GM19238 (cell line): ENCODE measurements around the gene RTN4RL1.
A peak's percentile ranks its signal among the peaks of the same experiment; 100 is the strongest.

Experiments used
- DNase-seq: peaks from one replicate; pipeline ENCODE4 v3.0.0; 2011; ENCODE audit warnings: low spot score; ENCODE audit not compliant: insufficient read length

Gene RTN4RL1

DNA sequence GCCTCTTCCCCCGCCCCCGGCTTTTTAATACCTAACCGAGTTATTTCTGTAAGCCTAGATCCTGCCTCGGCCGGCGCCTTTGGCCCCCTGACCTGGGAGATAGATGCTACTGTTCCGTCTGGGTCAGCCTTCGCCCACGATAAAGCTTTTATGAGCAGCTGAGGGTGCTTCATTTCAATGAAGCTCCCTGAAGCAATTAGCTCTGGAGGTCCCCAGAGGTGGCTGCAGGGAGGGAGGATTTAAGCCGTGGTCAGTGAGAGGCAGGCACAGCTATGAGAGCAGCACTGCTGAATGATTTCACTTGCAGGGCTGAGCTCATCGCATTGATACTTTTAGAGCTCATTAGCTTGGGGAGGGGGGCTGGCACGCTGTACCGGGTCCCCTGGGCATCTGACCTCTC, 105.9 kb downstream of the RTN4RL1 start:
- no peak for DNase-seq

DNA sequence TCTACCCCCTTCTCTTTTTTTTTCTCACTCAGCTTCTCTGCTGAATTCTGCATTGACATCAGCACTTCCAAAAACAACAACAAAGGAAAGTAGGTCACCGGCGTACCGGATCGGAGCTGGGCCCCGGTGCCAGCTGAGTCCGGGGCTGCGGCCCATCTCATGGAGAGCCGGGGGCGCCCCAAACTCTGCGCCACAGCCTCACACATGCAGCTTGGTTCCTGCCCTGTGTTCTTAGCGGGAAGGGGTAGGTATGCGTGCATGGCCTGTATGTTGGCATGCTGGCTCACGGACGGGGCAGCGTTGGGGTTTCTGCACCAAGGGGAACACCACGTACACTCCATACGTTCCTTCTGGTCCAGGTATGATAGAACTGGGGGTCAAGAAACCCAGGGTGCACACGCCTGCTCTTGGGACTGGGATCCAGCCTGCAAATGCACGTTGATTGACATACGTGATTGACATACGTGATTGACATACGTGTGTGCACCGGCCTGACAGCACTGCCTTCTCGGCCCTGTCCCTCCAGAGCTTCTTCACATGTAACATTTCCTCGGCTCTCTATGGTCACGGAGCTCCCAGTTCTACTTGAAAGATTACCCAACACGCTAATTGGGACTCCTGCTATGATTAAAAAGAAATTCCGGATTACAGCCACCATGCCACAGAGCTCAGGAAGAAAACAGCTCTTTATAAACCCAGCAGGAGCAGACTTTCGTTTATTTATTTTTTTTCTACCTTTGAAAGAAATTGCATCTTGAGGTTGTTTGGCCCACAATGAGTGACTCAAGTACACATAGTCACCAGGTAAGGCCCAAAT, 106.6 kb downstream of the RTN4RL1 start:
- DNase-seq = no peak

DNA sequence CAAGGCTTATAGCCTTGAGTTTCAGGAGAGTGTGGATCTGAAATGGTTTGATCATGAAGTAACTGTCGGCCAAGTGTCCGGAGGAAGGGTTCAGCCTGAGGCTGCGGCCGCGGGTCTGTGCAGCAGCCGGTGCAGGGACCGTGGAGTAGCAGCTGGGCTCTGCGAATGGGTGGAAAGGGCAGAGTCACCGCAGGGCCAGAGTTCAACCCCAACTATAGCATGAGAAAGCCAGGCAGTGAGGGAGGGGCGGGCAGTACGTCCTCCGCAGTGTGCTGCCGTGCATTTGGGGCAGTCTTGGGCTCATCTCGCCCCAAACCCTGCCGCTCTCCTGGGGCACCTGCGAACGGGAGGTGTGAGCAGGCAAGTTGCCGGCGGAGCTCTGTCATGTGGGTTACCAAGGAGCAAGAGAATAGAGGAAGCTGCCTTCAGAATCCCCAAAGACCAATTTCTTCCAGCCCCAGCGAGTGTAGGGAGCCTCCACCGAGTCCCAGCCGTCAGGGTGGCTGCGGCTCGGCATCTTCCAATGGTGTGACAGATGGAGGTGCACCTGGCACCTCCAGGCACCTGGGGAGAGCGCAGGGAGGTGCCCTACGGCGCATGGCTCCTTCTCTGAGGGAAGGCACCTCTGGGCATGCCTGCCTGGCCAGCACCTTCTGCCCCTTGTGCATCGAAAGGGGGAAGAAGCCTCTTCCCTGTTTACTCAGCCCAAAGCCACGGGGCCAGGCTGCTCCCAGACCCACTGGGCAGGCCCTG, 108.0 kb downstream of the RTN4RL1 start:
- no peak for DNase-seq

DNA sequence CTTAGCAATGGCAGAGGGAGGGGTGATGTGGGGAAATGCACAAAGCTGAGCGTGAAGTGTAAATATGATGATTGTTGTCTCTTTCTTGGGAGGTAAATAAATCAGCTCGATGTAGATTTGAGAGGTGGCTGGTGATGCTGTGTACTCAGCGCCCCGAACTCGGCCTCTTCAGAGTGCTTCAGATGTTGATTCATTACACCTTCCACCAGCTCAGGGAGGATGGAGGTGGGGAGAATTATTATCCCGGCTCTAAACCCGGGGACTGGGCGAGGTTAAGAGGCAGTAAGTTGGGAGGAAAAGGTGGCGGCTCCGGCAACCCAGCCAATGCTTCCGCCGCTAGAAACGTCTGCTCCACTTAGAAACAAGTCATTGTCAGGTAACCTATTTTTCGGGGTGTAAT, 108.8 kb downstream of the RTN4RL1 start:
- DNase-seq = no peak

DNA sequence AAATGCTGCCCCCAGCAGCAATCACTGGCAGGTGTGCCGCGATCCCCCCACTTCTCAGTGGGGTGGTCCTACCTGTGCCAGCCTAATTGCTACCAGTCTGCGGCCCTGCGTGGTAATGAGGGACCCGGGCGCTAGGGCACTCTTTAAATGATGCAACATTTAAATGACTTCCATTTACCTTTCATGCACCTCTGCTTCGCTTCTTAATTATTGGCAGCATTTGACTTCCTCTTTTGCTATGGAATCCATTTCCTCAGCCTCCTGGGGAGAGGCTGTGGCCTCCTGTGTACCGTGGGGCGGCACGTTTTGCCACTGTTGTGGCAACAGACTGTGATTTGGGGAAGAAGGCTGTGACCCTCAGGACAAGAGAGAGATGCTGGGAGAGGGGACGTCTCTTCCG, 109.2 kb downstream of the RTN4RL1 start:
- no peak for DNase-seq

DNA sequence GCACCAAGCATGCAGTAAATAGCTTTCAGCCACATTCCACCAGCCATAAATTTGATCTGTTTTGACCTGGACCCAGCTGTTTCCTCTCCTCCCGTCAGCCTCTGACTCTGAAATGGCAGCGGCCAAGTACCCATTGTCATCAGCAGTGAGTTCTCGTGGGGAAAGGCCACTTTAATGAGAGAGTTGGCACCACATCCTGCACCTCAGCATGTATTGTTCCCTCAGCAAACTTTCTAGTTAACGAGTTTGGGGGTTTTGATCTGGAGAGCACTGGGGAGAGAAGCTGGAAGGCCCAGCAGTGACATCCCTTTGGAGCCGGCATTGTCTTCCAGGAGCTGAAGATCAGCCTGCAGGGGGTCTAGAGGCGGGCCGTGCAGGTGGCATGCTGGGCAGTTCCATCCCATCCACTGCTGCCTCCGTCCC, 110.5 kb downstream of the RTN4RL1 start:
- DNase-seq = no peak

DNA sequence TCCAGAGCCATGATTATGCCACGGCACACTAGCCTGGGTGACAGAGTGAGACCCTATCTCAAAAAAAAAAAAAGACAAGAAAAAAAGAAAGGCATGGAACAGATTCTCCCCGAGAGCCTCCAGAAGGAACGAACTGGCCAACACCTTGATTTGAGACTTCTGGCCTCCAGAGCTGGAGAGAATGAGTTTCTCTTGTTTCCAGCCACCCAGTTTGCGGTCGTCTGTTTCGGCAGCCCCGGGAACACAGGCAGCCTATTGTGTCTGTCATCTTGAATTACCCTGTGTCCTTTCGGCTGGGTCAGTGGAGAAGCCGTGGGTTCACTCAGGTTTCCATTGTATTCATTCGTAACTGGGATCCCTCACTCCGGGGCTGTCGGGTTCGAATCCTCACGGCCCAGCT, 111.4 kb downstream of the RTN4RL1 start:
- DNase-seq = no peak

DNA sequence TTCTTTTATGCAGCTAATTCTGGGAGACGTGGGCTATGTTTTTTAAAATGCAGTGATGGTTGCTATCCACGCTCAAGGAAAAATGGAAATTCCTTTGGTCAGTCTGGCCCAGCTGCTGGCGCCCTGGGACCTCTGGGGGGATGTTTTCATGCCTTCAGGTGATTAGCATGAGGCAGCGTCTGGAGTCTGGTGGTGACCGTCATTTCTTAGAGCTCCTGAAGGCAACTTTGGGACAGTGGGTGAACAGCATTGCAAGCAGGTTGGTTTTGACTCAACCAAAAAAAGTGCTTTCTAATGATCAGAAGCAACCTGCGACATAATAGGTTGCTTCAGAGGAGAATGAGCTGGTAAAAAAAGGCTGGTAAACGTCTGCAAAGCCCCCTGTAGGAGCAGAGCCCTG, 113.0 kb downstream of the RTN4RL1 start:
- DNase-seq = no peak

DNA sequence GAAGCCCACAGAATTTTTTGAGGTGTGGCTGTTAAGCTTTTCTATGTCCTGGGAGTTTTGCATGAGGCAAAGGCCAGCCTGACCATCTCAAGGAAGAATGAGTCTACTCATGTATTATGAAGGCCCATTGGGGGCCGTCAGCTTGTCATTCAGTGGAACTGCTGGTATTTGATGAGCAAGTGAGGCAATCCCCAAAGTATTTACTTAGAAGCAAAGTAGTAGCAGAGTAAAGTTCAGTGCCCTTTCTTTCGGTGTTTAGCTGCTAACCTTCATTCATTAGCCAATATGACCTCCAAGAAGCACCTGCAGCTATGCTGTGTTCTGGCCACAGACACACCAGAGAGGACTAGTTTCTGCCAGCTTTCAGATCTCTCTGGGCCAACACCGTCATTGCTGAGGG, 115.1 kb downstream of the RTN4RL1 start:
- no peak for DNase-seq

DNA sequence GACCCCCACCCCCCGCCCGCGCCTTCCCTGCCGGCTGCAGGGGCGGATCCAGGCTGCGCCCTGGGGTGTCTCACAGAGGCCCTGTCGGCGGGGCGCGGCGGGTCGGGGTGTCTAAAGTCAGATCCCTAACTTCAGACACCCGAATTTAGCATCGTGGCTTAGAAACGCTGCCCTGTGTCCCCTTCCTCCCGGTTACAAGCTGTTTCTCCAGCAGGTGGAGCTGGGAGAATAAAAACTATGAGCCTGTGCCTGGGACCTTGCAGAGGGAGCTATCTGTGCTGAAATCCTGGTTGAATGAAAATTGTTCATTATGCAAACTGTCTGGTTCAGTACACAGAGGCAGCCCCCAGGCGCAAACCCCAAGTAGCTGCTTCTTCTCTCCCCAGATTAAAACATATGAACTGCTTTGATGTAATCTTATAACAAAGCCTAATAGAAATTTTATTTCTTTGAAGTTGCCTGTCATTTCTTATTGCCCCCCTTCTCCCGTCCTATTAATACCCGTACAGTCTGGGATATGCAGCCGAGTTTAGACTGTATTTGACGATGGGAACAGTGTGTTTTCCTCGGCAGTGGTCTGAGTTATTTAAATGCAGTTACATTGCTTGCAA, 116.3 kb downstream of the RTN4RL1 start:
- no peak for DNase-seq

DNA sequence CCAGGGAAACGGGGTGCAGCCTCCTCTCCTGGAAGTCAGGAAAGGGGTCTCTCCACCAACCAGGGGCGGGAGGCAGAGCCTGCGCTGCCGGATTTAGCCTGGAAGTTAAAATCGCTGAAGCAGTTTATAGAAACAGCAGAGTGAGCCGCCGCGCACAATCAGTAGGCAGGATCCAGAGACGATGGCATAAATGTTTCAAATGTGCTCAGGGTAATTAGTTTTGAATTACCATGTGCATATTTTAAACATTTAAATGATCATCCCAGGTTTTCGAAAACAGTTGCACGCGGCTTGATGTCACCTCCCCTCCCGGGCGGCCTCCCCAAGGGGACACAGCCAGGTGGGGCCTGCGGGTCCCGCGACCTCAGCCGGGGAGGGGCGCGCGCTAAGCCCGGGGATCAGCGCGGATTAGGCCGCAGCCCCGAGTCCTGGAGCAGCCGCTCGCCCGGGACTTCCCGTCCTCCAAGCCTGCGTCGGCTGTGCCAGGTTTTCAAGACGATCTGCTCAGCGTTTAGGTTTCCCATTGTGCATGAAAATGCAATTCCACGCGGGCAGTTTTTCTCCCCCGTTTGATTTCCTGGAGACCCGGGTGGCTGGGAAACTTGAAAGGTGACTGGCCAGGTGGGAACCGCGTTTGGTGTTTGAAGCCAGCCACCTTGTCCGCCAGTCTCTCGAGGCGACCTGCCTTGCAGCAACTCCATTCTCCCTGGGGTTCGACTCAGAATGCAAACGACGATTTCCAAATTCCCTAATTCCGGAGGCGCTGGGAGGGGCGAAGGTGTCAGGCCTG, 117.0 kb downstream of the RTN4RL1 start:
- DNase-seq = no peak

DNA sequence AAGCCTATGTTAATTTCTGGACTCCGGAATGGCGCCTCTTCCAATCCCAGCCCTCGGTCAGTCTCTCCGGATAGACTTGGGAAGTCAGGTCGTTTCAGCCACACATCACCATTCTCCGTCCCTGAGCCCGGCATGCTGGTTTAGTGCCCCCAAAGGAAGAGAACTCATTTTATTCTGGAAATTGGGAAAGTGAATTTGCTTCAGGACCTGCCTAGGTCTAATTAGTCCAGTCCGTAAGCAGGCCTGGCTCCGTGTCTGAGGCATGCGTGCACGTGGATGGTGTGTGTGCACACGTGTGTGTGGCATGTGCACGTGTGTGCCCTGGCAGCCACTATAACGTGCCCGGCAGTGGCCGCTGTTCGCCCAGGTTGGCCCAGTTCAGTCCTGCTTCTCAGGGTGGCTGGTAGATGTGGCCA, 117.9 kb downstream of the RTN4RL1 start:
- DNase-seq = no peak

DNA sequence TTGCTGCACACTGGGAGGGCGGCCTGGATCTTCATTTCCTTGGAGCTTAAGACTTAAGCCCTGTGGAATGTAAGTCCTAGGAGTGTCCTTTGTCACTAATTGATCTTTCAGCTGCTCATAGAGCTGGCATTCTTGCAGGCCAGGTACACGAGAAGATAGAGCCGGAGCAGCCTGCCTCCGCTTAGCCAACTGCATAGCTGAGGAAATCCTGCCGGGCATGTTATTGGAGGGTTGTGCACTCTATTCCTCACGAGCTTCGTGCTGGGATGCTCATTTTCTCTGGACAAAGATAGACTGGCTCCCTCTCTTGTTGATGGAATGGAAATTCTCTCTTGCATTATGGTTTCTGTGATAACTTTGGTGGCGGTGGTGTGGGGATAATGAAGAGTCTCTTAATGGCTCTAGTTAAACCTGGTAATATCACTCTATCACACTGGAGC, 118.5 kb downstream of the RTN4RL1 start:
- no peak for DNase-seq

DNA sequence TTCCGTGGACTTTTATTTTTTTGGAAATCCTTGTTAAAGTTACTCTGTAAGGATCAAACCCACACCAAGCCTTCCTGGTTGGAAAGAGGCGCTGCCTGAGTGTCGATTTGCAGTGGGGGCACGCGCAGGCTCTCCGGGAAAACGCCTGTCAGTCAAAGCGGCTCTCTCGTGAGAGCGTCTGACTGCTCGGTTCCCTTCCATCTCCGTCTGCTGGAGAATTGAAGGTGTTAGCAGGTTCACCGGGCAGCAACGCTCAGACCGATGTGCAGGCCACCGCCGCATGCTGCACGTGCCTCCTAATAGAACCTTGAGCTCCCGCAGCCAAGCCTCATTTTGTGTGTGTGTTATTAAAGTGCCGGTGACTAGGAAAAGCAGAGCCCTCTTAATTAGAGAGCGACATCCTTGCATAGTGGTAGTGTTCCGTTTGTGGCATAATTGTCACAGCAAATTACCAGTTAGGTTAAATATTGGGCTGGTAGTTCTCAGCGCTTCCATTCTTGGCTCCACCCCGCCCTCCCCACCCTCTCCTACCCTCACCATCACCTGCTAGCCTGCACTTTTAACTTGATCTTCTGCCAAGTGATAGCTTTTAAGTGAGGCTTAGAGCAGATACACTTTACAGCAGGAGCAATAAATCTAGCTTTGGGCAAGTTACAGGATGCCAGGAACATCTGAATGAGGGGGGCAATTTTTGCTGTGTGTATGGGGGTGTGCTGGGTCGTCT, 119.8 kb downstream of the RTN4RL1 start:
- DNase-seq = no peak

DNA sequence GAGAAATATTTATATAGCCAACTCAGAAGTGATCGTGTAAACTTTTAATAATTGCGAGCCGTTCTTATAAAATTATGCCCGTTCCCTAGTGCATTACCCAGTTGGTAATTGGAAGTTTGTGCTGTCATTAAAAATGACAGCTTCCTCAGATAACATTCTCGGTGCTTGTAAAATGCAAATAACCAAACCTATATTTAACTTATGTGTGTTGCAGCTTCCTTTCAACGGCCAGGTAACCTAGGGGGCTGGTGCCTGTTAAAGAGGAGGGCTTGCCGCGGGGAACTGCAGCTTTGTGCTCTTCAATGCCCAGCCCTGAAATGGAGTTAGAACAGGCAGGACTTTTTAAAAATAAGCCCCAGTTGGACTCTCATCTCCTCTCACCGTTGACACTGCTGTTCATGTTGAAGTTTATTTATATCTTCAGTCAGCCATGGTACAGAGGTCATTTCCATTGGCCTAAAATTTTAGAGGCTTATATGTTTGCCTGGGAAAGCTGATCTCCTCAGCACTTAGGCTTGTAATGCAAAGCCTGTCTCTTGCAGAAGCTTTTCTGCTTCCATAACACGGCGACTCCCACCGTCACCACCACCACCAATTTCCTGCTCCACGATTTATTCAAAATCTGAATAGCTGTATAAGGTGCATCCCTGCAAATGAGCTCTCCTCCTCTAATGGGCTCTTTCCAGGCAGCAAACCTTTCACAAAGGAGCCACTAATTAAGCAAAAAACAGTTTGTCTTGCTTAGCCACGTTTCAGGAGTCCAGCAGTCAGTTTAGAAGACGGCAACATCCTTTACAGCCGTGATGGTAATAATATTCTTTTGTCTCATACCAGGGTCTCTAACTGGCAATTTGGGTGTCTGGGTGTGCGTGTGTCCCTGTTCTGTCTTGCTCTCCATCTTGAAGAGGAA, 120.6 kb downstream of the RTN4RL1 start:
- DNase-seq = peak; percentile 20

DNA sequence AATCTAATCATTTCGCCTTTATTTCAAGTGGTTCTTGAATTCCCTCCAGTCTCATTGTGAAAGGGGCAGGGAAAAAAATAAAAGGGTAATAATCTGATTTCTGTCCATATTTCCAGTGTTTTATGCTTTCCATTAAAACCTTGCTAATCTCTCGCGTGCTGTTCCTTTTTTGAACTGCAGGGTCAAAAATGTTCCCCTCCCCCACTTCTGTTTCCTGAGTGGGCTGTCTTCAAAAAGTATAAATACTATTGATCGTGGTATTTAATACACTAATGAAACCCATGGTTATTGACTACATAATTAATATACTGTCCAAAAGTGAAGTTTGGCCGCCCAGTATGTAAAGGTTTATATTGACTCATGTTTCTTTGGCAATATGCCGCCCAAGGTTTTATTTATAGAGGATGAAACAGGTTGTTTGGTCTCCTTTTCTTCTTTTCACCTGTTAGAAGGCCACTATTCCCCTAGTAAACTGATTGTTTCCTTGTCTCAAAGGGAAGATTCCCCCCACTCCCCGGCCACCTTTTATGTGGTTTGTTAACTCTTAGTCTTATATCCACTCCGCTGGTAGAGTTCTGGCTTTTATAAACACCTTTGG, 125.6 kb downstream of the RTN4RL1 start:
- no peak for DNase-seq

DNA sequence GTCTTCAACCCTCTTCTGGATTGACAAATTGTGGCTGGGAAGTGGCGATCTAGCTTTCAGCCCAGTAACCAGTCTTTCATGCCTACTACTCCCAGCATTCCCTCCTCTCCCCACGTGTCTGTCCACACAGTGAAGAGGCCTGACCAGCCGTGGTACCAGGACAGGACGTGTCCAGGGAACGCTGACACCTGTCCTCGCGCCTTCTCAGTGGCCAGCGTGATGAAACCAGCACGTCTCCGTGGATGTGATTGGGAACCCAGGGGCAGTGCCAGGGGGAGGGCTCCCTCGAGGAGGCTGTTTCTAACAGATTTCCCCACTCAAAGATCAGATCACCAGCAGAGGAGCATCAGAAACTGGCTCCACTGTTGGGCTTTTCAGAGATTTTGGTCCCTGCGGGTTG, 126.3 kb downstream of the RTN4RL1 start:
- no peak for DNase-seq

DNA sequence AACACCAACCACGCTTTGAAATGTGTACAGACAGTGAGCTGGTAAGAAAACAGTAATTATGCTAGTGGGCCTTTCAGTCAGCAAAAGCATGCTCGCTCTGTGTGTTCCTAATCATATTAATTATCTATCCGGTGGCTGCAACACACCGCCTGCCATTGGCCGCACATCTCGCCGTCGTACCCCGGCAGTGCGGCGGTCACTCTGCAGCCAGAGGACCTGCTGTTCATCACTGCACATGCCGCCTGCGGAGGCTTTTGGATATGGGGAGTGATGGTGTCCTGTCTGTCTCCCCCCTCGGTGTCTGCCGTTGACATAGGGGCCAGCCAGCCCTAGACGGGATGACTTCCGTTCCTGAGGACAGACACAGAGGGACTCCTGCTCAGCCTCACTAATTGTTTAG, 126.8 kb downstream of the RTN4RL1 start:
- no peak for DNase-seq

DNA sequence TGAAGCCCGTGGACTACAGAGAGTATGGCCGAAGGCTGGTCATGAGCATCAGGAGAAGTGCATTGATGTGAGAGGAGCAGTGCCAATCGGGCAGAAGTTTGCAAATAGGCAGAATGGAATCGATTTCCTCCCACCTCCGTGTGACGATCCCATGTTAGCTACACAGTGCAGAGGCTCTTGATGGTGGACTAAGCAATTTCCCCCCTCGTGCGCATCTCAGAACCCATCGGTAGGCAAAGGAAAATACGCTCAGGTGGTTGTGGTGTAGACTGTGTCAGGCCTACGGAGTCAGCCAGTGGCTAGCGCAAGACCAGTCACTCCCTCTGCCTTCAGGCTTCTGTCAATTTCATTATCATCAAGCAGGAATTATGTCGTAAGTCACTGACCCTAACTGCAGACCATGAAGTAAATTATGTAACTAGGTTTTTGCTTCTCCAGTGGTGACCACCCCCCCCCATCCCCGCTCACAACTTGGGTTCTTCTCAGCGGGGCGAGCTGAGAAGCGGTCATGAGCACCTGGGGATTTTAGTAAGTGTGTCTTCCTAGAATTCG, 128.0 kb downstream of the RTN4RL1 start:
- no peak for DNase-seq
